K562 (cell line): ENCODE measurements around the gene ZNF768. TPM values are rescaled to one million over a fixed set of nuclear protein-coding genes. Genes with fewer than 3 reads are reported as not detected.

Source experiments
- CUX1 ChIP-seq: fragments of 200-800 bp; sonication (Bioruptor generic); IDR thresholded peaks from 2 replicates; pipeline ENCODE4 v1.6.1; 2016; ENCODE audit warnings: missing genetic modification characterization, missing compliant biosample characterization
- ETS2 ChIP-seq: IDR thresholded peaks from 2 replicates; pipeline ENCODE4 v1.6.1; 2016; ENCODE audit warnings: borderline replicate concordance, missing genetic modification characterization, mild to moderate bottlenecking, moderate library complexity, missing compliant biosample characterization; ENCODE audit not compliant: poor library complexity, severe bottlenecking
- PCBP1 ChIP-seq: fragments of 200-400 bp; formaldehyde crosslinking; IDR thresholded peaks from 2 replicates; pipeline ENCODE4 v1.6.1; 2018; ENCODE audit warnings: mild to moderate bottlenecking, low read depth, low read length; ENCODE audit not compliant: poor library complexity, severe bottlenecking
- PCBP2 ChIP-seq: fragments of 200-400 bp; formaldehyde crosslinking; IDR thresholded peaks from 2 replicates; pipeline ENCODE4 v1.6.1; 2018; ENCODE audit warnings: low read length, low read depth, mild to moderate bottlenecking, moderate library complexity; ENCODE audit not compliant: poor library complexity, severe bottlenecking
- POLR2AphosphoS5 ChIP-seq: IDR thresholded peaks from 2 replicates; pipeline ENCODE4 v1.6.1; 2011; ENCODE audit warnings: mild to moderate bottlenecking, low read depth, low read length, moderate library complexity; ENCODE audit not compliant: control insufficient read depth, insufficient read depth
- POLR3A ChIP-seq: IDR thresholded peaks from 2 replicates; pipeline ENCODE4 v1.6.1; 2011; ENCODE audit warnings: borderline replicate concordance, mild to moderate bottlenecking, moderate library complexity; ENCODE audit not compliant: insufficient read length, insufficient read depth; ENCODE audit errors: extremely low read depth
- TAF15 ChIP-seq: fragments of 200-400 bp; formaldehyde crosslinking; IDR thresholded peaks from 2 replicates; pipeline ENCODE4 v1.6.1; 2017; ENCODE audit warnings: mild to moderate bottlenecking, low read depth, low read length, moderate library complexity
- ZBTB49 ChIP-seq: sonication (generic); formaldehyde crosslinking; IDR thresholded peaks from 2 replicates; pipeline ENCODE4 v1.8.0; 2022; ENCODE audit warnings: missing genetic modification reagents, mild to moderate bottlenecking, borderline replicate concordance
- ZMIZ1 ChIP-seq, 2 experiments: fragments of 150-350 bp in 1 of 2; IDR thresholded peaks; 2 replicates each; pipeline ENCODE4 v1.6.1; 2012 to 2016; ENCODE audit warnings: low read depth in 2 of 2, low read length in 2 of 2, mild to moderate bottlenecking in 1 of 2, moderate library complexity in 1 of 2
- ZNF589 ChIP-seq: fragments of 200-800 bp; sonication (Bioruptor generic); IDR thresholded peaks from 2 replicates; pipeline ENCODE4 v1.6.1; 2016; ENCODE audit warnings: low read depth, missing genetic modification characterization, missing compliant biosample characterization
- polyA plus RNA-seq, 8 experiments: library from polyadenylated mRNA; depleted of rRNA in 4 of 8; stranded (reverse) in 5 of 8; unstranded in 3 of 8; fragments of >200 nt; fragmentation: Nextera tagmentation in 2 of 8; fragmentation: Illumina TruSeq in 1 of 8; extraction: Ambion mirVana in 2 of 8; extraction: Trizol in 1 of 8; gene quantifications; 2 replicates each; pipeline versions ENCODE4 v1.2.1 to v1.2.3, GENCODE V29; 2011 to 2014; ENCODE audit warnings: inconsistent platforms in 1 of 8, missing spikeins in 1 of 8
- total RNA-seq, 7 experiments: library from RNA; depleted of rRNA in 6 of 7; stranded (reverse); fragments of >200 nt in 6 of 7; fragmentation: Illumina TruSeq in 2 of 7; extraction: Trizol in 2 of 7; gene quantifications; 2 replicates each; pipeline versions ENCODE4 v1.2.1 to v1.2.3, GENCODE V29; 2011 to 2021; ENCODE audit warnings: low replicate concordance in 1 of 7

The ZNF768 gene
- total and polyA plus RNA-seq, 9 of the 15 experiments (the other 6 are each of a cell fraction or from before 2014, with no cell fraction given): 0.13 to 50.7 (median 26.9) TPM

- TF ChIP-seq ZBTB49 (CRISPR knock-in tag) (no peak), CUX1 (CRISPR knock-in tag) (no peak), PCBP2 (no peak), POLR3A (peak; percentile 34), PCBP1 (no peak), ETS2 (tag) (no peak), ZMIZ1 (IDR thresholded peaks at IDR 0.05; ENCODE audit: low read depth in 2 of 2, low read length in 2 of 2) (no peak), POLR2AphosphoS5 (no peak), TAF15 (no peak), ZNF589 (CRISPR knock-in tag) (no peak)
These were observed 32.5 kb upstream of the ZNF768 start (continued) for GRCh38 chr16:30558789-30559377.
